C4-2B (cell line): Measurements from ENCODE around the gene SLC38A6.

ENCODE experiments used
- CTCF ChIP-seq: fragments of 450-650 bp; conservative IDR thresholded peaks from 2 replicates; pipeline ENCODE4 v1.5.1; 2017; ENCODE audit warnings: mild to moderate bottlenecking
- ZFX ChIP-seq: fragments of 450-650 bp; IDR thresholded peaks from 2 replicates; pipeline ENCODE4 v1.6.1; 2017

DNA sequence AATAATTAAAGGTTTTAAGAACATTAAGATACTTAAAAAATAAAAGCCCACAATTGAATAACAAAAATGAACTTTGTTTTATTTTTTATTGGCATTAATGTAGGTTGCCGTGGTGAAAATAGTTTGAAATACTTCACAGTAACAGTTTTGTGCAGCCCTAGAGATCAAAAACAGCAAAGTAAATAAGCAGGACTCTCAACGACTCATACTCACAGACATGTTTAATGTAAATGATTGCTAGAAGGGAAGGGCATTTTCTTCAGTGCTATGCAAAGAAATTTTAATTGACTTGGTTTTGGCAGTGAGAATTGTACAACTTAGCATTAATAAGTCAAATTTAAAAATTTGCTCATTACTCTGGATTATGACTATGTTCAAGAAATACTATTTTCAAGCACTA lies 16.1 kb upstream of the SLC38A6 start:
- TF ChIP-seq CTCF (no peak), ZFX (no peak)
